Uterus (tissue), 2 donors: ENCODE results near the gene CORO1C.

Source experiments
- POLR2A ChIP-seq, 2 donors: fragments of 450-650 bp; IDR thresholded peaks; one replicate each; pipeline ENCODE4 v1.6.1; 2016; ENCODE audit warnings: antibody characterized with exemption in 2 of 2, mild to moderate bottlenecking in 1 of 2, moderate library complexity in 1 of 2
- TF ChIP-seq, protein P1 (sequence below), 4 experiments: fragments of 200-600 bp in 2 of 4; fragments of 450-650 bp in 2 of 4; sonication (generic) in 2 of 4; IDR thresholded peaks; one replicate each; pipeline ENCODE4 v1.5.1; 2016 to 2019; ENCODE audit warnings: antibody characterized with exemption in 4 of 4, mild to moderate bottlenecking in 2 of 4, moderate library complexity in 1 of 4

DNA sequence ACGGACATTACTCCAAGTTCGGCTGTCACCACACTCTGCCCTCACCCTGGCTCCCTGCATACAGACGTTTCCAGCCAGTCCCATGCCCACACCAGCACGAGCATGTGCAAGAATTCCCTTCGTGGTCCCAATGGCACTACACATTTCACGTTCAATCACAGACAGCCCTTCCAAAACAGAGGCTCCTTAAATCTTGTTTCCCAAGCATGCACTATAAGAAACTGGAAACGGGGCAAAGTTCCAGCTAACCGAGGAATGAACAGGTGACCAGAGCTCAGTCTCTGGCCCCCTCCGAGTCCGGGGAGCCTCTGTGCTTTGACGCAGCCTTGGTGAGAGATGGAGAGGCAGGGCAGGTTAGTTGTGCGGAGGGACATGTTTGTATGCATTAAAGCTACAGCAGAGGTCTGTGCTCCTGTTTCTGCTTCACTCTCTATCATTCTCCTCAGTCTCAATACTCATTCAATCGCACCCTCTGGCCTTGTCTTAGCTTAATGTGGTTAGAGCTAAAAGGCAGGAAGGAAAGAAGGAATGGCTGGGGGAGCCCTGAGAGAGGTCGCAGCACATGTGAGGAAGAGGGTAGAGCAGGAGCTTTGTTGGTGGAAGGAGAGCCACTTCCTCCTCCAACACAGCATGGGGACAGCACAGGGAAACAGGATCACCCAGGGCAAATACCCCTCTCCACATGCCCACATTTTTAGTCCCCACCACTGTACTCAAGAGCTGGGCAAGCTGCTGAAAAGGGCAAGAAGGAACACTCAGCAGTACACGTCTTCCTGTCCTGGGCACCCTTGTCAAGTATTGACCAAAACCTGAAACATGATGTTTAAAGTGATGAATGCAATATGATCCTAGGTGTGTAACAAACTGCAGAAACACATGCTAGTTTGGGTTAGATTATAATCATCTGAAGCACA lies 85.4 kb downstream of the CORO1C start:
- TF ChIP-seq, protein P1, sequence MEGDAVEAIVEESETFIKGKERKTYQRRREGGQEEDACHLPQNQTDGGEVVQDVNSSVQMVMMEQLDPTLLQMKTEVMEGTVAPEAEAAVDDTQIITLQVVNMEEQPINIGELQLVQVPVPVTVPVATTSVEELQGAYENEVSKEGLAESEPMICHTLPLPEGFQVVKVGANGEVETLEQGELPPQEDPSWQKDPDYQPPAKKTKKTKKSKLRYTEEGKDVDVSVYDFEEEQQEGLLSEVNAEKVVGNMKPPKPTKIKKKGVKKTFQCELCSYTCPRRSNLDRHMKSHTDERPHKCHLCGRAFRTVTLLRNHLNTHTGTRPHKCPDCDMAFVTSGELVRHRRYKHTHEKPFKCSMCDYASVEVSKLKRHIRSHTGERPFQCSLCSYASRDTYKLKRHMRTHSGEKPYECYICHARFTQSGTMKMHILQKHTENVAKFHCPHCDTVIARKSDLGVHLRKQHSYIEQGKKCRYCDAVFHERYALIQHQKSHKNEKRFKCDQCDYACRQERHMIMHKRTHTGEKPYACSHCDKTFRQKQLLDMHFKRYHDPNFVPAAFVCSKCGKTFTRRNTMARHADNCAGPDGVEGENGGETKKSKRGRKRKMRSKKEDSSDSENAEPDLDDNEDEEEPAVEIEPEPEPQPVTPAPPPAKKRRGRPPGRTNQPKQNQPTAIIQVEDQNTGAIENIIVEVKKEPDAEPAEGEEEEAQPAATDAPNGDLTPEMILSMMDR (IDR thresholded peaks at IDR 0.05) = no peak
- no peak for TF ChIP-seq POLR2A (IDR thresholded peaks at IDR 0.05)
